DOHH2 (cell line): Measurements from ENCODE around the gene DCAF17.
"Not testable (repeated sequence)": the region's sequence is repeated elsewhere in the genome, so short reads cannot be mapped to it uniquely, and the experiment has no call there.

Experiments
- H3F3A ChIP-seq: fragments of 200-600 bp; sonication (generic), shearing (Covaris generic); 2 replicates; pipeline ENCODE4 v1.6.0; 2016; ENCODE audit warnings: antibody characterized with exemption, mild to moderate bottlenecking; ENCODE audit not compliant: control insufficient read depth, insufficient read depth
- H3K27ac ChIP-seq: fragments of 200-600 bp; sonication (generic); 2 replicates; pipeline ENCODE4 v1.5.1; 2014; ENCODE audit warnings: low read depth, mild to moderate bottlenecking, low read length, moderate library complexity
- H3K27me3 ChIP-seq: fragments of 200-600 bp; sonication (generic); 2 replicates; pipeline ENCODE4 v1.6.1; 2014; ENCODE audit warnings: mild to moderate bottlenecking, low read length, mixed read lengths; ENCODE audit not compliant: control insufficient read depth
- H3K36me3 ChIP-seq: fragments of 200-600 bp; sonication (generic); 2 replicates; pipeline ENCODE4 v1.6.1; 2014; ENCODE audit warnings: mild to moderate bottlenecking, low read length, moderate library complexity, mixed read lengths; ENCODE audit not compliant: control insufficient read depth
- H3K4me1 ChIP-seq: fragments of 200-600 bp; sonication (generic); 2 replicates; pipeline ENCODE4 v1.6.1; 2014; ENCODE audit warnings: mild to moderate bottlenecking, low read length, mixed read lengths; ENCODE audit not compliant: control insufficient read depth
- H3K4me2 ChIP-seq: fragments of 200-600 bp; sonication (generic); 2 replicates; pipeline ENCODE4 v1.6.0; 2014; ENCODE audit warnings: mild to moderate bottlenecking, low read length, moderate library complexity
- H3K4me3 ChIP-seq: fragments of 200-600 bp; sonication (generic); 2 replicates; pipeline ENCODE4 v1.5.1; 2014; ENCODE audit warnings: mild to moderate bottlenecking, low read length, mixed read lengths
- H3K79me2 ChIP-seq: fragments of 200-600 bp; sonication (generic); 2 replicates; pipeline ENCODE4 v1.6.1; 2014; ENCODE audit warnings: mild to moderate bottlenecking, low read length, mixed read lengths; ENCODE audit not compliant: control insufficient read depth
- H3K9me2 ChIP-seq: fragments of 200-600 bp; sonication (generic); replicated peaks from 2 replicates; pipeline ENCODE4 v1.6.1; 2014; ENCODE audit warnings: mild to moderate bottlenecking, low read length, mixed read lengths; ENCODE audit not compliant: control insufficient read depth
- H3K9me3 ChIP-seq: fragments of 200-600 bp; sonication (generic); 2 replicates; pipeline ENCODE4 v1.6.1; 2014; ENCODE audit warnings: antibody characterized with exemption, low read length, mixed read lengths; ENCODE audit not compliant: control insufficient read depth, insufficient read depth
- H4K20me1 ChIP-seq: fragments of 200-600 bp; sonication (generic); 2 replicates; pipeline ENCODE4 v1.6.0; 2014; ENCODE audit warnings: low read depth, mild to moderate bottlenecking, antibody characterized with exemption, low read length, moderate library complexity; ENCODE audit not compliant: control insufficient read depth, insufficient read depth
- CTCF ChIP-seq: fragments of 200-600 bp; sonication (generic); IDR thresholded peaks from one replicate; pipeline ENCODE4 v1.5.1; 2014; ENCODE audit warnings: antibody characterized with exemption, mild to moderate bottlenecking, low read depth, low read length; ENCODE audit not compliant: poor library complexity, severe bottlenecking
- EZH2phosphoT487 ChIP-seq: fragments of 200-600 bp; sonication (generic); IDR thresholded peaks from 2 replicates; pipeline ENCODE4 v1.6.1; 2017; ENCODE audit warnings: borderline replicate concordance, mild to moderate bottlenecking, antibody characterized with exemption, low read length, moderate library complexity, mixed read lengths

Gene DCAF17

DNA sequence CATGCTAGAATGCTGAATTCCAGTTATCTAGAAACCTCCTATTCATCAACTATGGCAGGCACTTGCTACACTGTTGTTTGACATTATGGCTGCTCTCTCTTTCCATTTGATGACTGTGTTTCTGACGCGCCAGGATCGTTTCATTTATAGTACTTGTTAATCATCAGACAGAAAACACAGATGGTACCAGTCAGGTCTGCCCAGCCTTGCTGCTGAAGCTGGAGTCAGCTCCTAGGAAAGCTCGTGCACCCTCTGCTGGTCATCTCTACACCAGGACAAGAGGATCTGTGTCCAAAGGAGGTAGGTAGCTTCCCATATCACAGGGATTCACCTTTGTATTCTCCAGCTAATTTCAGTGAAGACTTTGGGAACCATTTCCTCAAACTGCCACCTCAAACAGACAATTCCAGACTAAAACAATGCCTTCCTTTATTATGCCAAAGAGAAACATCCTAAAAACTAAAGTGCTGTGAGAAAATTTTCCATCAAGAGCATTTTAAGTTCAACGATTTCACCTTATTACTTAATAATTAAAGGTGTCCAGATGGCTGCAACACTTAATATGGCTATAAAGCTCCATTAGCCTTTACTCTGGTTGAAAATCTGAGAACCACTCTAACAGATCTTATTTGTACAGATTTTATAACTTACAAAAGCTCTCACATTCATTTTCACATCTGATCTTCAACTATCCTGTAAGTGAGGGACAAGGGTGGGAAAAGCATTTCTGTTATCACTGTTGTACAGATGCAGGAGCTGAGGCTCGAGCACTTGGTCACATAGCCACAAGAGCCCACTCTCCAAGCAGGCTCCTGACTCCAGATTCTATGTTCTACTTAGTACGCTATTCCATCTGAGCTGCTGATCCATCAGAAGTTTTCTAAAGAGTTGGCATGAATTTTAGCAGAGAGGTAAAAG is 17.8 kb upstream of the DCAF17 start:
- Histone ChIP-seq H3K4me1 (peaks cover 18% of the 10 kb centered on the region), H3K79me2 (peaks cover 17% of the 10 kb centered on the region), H3K4me2 (peak overlapping the region; percentile 54), H3K36me3 (no peaks in the 10 kb centered on the region), H4K20me1 (no peaks in the 10 kb centered on the region), H3K9me2 (no peaks in the 10 kb centered on the region), H3F3A (peaks cover 10% of the 10 kb centered on the region), H3K27me3 (no peaks in the 10 kb centered on the region), H3K27ac (no peak overlapping the region), H3K4me3 (peak overlapping the region; percentile 4; the same call in 1 of the 2 replicates), H3K9me3 (no peaks in the 10 kb centered on the region)
- peak; percentile 88 for TF ChIP-seq CTCF
- TF ChIP-seq EZH2phosphoT487 = no peak

DNA sequence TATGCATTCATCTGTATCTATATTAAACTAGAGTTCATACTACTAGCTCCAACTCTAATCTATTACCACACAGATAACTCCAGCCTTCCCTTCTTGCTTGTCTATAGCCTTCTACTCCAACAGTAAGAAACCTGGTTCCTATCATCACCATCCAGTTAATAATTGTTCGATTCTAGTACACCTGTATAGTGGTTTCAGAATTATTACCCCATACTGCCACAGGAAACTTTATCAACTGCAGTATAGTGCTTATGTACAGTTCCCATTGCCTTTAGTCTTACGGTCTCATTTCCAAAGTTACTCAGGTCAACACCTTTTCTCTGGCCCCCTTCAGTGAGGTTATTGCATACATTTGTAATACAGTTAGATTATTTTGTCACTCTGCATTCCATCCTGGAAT is 14.7 kb upstream of the DCAF17 start:
- H3K4me2 ChIP-seq = no peak overlapping the region
- no peaks in the 10 kb centered on the region for H3K27me3 ChIP-seq
- H3K4me3 ChIP-seq = no peak overlapping the region
- H3K4me1 ChIP-seq = peaks cover 12% of the 10 kb centered on the region
- no peaks in the 10 kb centered on the region for H4K20me1 ChIP-seq
- no peak for TF ChIP-seq EZH2phosphoT487
- no peak for TF ChIP-seq CTCF
- peaks cover 14% of the 10 kb centered on the region; the same call in 1 of the 2 replicates for H3K36me3 ChIP-seq
- peaks cover 10% of the 10 kb centered on the region for H3F3A ChIP-seq
- peaks cover 22% of the 10 kb centered on the region for H3K79me2 ChIP-seq
- H3K9me2 ChIP-seq = no peaks in the 10 kb centered on the region
- peaks cover 19% of the 10 kb centered on the region for H3K9me3 ChIP-seq
- H3K27ac ChIP-seq = no peak overlapping the region

DNA sequence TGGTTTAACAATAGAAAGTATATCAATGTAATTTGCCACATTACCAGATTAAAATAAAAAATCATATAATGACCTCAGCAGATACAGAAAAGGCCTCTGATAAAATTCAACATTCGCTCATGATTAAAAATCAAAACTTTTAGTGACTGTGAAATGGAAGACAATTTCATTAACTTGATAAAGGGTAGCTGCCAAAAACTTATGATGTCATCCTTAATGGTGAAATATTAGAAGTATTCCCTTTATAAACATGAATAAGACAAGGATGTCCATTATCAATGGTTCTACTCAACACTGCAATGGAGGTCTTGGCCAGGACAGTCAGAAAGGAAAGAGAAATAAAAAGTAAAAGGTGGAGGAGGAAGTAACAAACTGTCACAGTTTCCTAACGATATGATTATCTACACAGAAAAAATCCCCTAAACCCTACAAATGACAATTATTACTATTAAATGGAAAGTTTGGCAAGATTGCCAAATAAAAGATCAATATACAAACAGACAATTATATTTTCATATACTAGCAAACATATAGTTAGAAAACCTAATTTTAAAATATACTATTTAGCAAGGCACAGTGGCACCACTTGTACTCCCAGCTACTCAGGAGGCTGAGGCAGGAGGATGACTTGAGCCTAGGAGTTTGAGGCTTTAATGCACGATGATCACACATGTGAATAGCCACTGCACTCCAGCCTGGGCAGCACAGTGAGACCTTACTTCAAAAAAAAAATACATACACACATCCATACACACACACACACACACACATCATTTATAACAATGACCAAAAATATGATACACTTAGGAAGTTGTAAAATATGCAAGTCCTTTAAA is 13.1 kb upstream of the DCAF17 start:
- TF ChIP-seq CTCF (no peak), EZH2phosphoT487 (no peak)
- peaks cover 8% of the 10 kb centered on the region for H3K4me1 ChIP-seq
- H3K36me3 ChIP-seq = peaks cover 22% of the 10 kb centered on the region
- H3K4me2 ChIP-seq = no peak overlapping the region
- no peak overlapping the region for H3K27ac ChIP-seq
- H4K20me1 ChIP-seq = no peaks in the 10 kb centered on the region
- H3K9me2 ChIP-seq = no peaks in the 10 kb centered on the region
- H3K9me3 ChIP-seq = peaks cover 33% of the 10 kb centered on the region
- H3K79me2 ChIP-seq = peaks cover 23% of the 10 kb centered on the region
- H3K4me3 ChIP-seq = no peak overlapping the region
- H3K27me3 ChIP-seq = no peaks in the 10 kb centered on the region
- peaks cover 10% of the 10 kb centered on the region for H3F3A ChIP-seq

DNA sequence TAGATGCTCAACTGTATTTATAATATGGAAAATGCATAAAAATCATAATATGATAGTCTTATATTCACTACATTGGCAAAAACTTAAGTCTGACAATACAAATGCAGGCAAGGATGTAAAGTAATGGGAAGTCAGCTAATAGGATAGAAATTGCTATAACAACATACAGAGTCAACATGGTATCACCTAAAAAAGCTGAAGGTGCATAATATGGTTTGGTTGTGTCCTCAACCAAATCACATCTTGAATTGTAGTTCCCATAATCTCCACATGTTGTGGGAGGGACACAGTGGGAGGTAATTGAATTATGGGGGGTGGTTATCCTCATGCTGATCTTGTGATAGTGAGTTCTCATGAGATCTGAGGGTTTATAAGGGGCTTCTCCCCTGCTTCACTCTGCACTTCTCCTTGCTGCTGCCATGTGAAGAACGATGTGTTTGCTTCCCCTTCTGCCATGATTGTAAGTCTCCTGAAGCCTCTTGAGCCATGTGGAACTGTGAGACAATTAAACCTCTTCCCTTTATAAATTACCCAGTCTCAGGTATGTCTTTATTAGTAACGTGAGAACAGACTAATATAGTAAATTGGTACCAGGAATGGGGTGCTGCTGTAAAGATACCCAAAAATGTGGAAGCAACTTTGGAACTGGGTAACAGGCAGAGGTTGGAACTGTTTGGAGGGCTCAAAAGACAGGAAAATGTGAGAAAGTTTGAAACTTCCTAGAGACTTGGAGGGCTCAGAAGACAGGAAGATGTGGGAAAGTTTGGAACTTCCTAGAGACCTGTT is 11.1 kb upstream of the DCAF17 start:
- not testable (repeated sequence) for H3K27ac ChIP-seq, H3K4me2 ChIP-seq, H4K20me1 ChIP-seq, H3K9me2 ChIP-seq, H3F3A ChIP-seq, H3K4me1 ChIP-seq, H3K27me3 ChIP-seq, H3K4me3 ChIP-seq
- H3K79me2 ChIP-seq = peaks cover 32% of the 10 kb centered on the region
- peaks cover 37% of the 10 kb centered on the region for H3K9me3 ChIP-seq
- H3K36me3 ChIP-seq = peaks cover 29% of the 10 kb centered on the region
